Trophoblast cell (in vitro differentiated cells and primary cell): Measurements from ENCODE around the gene HOXB3.

Experiments used
- DNase-seq, 2 donors: peaks; one replicate each; pipeline ENCODE4 v3.0.0-alpha.2; 2016
- H2AFZ ChIP-seq: 2 replicates; pipeline ENCODE4 v1.6.1; 2013; ENCODE audit warnings: low read length, moderate library complexity, mild to moderate bottlenecking; ENCODE audit not compliant: insufficient read depth, poor library complexity
- H2AK5ac ChIP-seq: 2 replicates; pipeline ENCODE4 v1.6.1; 2013; ENCODE audit warnings: mild to moderate bottlenecking, low read length
- H2BK120ac ChIP-seq: 2 replicates; pipeline ENCODE4 v1.6.1; 2013; ENCODE audit warnings: low read length, mild to moderate bottlenecking, moderate library complexity; ENCODE audit not compliant: insufficient read depth, poor library complexity
- H2BK12ac ChIP-seq: 2 replicates; pipeline ENCODE4 v1.6.1; 2013; ENCODE audit warnings: mild to moderate bottlenecking, low read length, moderate library complexity
- H2BK5ac ChIP-seq: 2 replicates; pipeline ENCODE4 v1.6.1; 2013; ENCODE audit warnings: low read length, low read depth, moderate library complexity, mild to moderate bottlenecking; ENCODE audit not compliant: poor library complexity
- H3K14ac ChIP-seq: 2 replicates; pipeline ENCODE4 v1.6.1; 2013; ENCODE audit warnings: mild to moderate bottlenecking, low read length
- H3K18ac ChIP-seq: 2 replicates; pipeline ENCODE4 v1.6.1; 2013; ENCODE audit warnings: mild to moderate bottlenecking, low read length
- H3K23ac ChIP-seq: 2 replicates; pipeline ENCODE4 v1.6.1; 2013; ENCODE audit warnings: low read length
- H3K27ac ChIP-seq: 2 replicates; pipeline ENCODE4 v1.5.1; 2013; ENCODE audit warnings: low read depth, mild to moderate bottlenecking, inconsistent platforms, low read length, moderate library complexity
- H3K27me3 ChIP-seq: 2 replicates; pipeline ENCODE4 v1.6.1; 2013; ENCODE audit warnings: inconsistent platforms, mild to moderate bottlenecking, low read length, moderate library complexity; ENCODE audit not compliant: insufficient read depth
- H3K36me3 ChIP-seq, 2 experiments: 1 replicate in 1 of 2; 2 replicates in 1 of 2; pipeline ENCODE4 v1.6.1; 2013; ENCODE audit warnings: low read length in 2 of 2, mild to moderate bottlenecking in 2 of 2, moderate library complexity in 1 of 2; ENCODE audit not compliant: insufficient read depth in 2 of 2, control insufficient read depth in 1 of 2
- H3K4ac ChIP-seq: 2 replicates; pipeline ENCODE4 v1.6.1; 2013; ENCODE audit warnings: low read depth, mild to moderate bottlenecking, low read length, moderate library complexity
- H3K4me1 ChIP-seq, 2 experiments: 1 replicate in 1 of 2; 2 replicates in 1 of 2; pipeline ENCODE4 v1.6.1; 2013; ENCODE audit warnings: low read length in 2 of 2, mild to moderate bottlenecking in 2 of 2, moderate library complexity in 1 of 2; ENCODE audit not compliant: insufficient read depth in 2 of 2, control insufficient read depth in 1 of 2
- H3K4me2 ChIP-seq: 2 replicates; pipeline ENCODE4 v1.6.1; 2013; ENCODE audit warnings: inconsistent platforms, mild to moderate bottlenecking, low read length, moderate library complexity
- H3K4me3 ChIP-seq: 2 replicates; pipeline ENCODE4 v1.5.1; 2013; ENCODE audit warnings: mild to moderate bottlenecking, low read depth, low read length, inconsistent platforms
- H3K79me1 ChIP-seq: one replicate; pipeline ENCODE4 v1.6.1; 2013; ENCODE audit warnings: low read length
- H3K79me2 ChIP-seq: 2 replicates; pipeline ENCODE4 v1.6.1; 2013; ENCODE audit warnings: low read length, mild to moderate bottlenecking; ENCODE audit not compliant: control insufficient read depth, insufficient read depth, poor library complexity
- H3K9ac ChIP-seq: 2 replicates; pipeline ENCODE4 v1.6.1; 2013; ENCODE audit warnings: mild to moderate bottlenecking, low read length
- H3K9me3 ChIP-seq: 2 replicates; pipeline ENCODE4 v1.6.1; 2013; ENCODE audit warnings: low read depth, mild to moderate bottlenecking, control low read depth, inconsistent platforms, low read length; ENCODE audit not compliant: insufficient read depth
- H4K12ac ChIP-seq: 2 replicates; pipeline ENCODE4 v1.6.1; 2013; ENCODE audit warnings: low read depth, mild to moderate bottlenecking, low read length, moderate library complexity
- H4K8ac ChIP-seq: 2 replicates; pipeline ENCODE4 v1.6.1; 2013; ENCODE audit warnings: low read depth, mild to moderate bottlenecking, low read length, moderate library complexity
- H4K91ac ChIP-seq: one replicate; pipeline ENCODE4 v1.6.1; 2013; ENCODE audit warnings: low read depth, mild to moderate bottlenecking, low read length, moderate library complexity
- WGBS: extraction: QIAGEN DNeasy Blood & Tissue Kit; methylation state at CpG from one replicate; pipeline ENCODE4 v1.1.7; 2013; ENCODE audit warnings: missing lambda C conversion rate; ENCODE audit not compliant: insufficient read length, insufficient coverage; ENCODE audit errors: extremely low coverage; 5-methylcytosine and 5-hydroxymethylcytosine counted together

HOXB3 gene

DNA sequence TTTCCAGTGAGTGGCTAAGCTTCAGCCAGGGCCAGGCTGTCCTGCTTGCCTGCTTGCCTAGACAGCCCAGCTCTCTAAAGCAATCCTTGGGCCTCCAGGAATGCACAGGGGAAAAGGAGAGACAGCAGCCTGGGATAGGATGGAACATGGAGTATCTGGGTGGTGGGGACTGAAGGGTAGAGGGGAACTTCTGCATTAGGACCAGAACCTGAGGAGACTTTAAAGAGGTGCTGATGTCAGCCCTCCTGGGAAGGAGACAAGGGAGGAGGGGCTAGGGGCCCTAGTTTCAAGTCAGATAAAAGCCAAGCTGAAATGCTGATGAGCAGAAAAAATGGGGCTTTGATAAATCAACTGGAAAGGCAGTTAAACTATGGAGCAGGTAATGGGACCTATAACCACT is 19.0 kb upstream of the HOXB3 start:
- no peak overlapping the region for H2BK120ac ChIP-seq
- no peak overlapping the region for H4K12ac ChIP-seq
- peak in 1 of 2 donors; percentile 5 for DNase-seq
- no peak overlapping the region for H3K4me3 ChIP-seq
- peaks cover 2% of the 10 kb centered on the region for H3K9me3 ChIP-seq
- H3K79me1 ChIP-seq, result peaks cover 17% of the 10 kb centered on the region
- no peak overlapping the region for H3K23ac ChIP-seq
- H3K4me2 ChIP-seq, result no peak overlapping the region
- H3K27ac ChIP-seq, result no peak overlapping the region
- no peak overlapping the region for H4K8ac ChIP-seq
- H2BK5ac ChIP-seq, result no peak overlapping the region
- peaks cover 10 to 12% of the 10 kb centered on the region in 2 experiments for H3K4me1 ChIP-seq
- no peak overlapping the region for H2AK5ac ChIP-seq
- no peak overlapping the region for H4K91ac ChIP-seq
- peaks cover 5% of the 10 kb centered on the region for H3K79me2 ChIP-seq
- H3K9ac ChIP-seq, result no peak overlapping the region
- H2BK12ac ChIP-seq, result no peak overlapping the region
- H3K27me3 ChIP-seq, result peaks cover 34% of the 10 kb centered on the region
- no peak overlapping the region for H3K14ac ChIP-seq
- H3K36me3 ChIP-seq, result no peaks in the 10 kb centered on the region
- no peak overlapping the region for H2AFZ ChIP-seq
- no peak overlapping the region for H3K4ac ChIP-seq
- no peak overlapping the region for H3K18ac ChIP-seq

DNA sequence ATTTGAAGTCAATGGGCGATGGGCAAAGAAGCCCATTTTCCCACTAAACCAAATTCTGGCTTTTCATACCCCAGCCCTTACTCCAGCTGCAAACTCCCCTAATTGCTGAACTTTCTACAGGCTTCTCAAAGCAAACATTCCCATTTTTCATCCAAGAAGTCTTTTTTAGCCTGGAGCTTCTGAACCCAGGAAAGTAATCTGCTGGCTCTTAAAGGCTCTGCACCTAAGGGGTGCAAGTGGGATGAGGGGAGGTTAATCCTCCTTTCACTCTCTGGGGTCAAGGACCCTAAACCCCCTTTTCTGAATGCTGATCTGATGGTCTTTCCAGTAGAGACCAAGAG is 18.4 kb upstream of the HOXB3 start:
- Histone ChIP-seq H4K8ac (no peak overlapping the region), H3K18ac (no peak overlapping the region)
- no CpG with 5 or more reads among the region's 1 CpG for WGBS

DNA sequence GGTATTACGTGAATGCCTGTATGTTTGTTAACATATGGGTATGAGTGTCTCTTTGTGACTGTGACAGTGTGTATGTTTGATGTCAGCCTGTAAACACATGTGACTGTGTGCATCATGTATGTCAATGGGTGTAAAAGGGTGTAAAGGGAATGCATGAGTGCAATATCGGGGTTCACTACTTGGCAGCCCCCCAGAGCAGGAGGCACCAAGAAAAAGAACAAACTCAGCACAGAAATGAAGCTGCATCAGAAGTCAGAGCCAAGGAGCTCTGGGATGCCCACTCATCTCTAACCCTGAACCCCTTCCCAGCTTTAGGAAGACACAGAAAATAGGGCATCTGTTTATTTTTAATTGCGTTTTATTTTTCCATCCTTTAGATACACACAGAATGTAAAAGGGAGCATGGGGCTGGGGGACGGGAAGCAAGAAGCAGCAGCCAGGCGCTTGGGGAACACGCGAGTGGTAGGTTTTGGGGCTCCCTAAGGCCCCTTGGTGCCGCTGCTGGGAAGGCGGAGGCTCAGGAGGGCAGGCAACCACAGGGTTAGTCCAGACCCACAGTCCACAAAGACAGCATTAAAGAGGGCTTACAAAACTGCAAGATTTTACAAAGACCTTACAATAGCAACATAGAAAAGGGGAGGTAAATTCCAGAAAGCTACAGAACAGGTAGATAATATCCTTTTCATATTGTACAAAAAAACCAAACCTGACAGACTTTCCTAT is 17.0 kb upstream of the HOXB3 start:
- Histone ChIP-seq H3K4me1 (peaks cover 13 to 16% of the 10 kb centered on the region in 2 experiments), H2AFZ (no peak overlapping the region), H4K8ac (no peak overlapping the region), H2AK5ac (no peak overlapping the region), H3K18ac (no peak overlapping the region), H4K12ac (no peak overlapping the region), H3K4ac (no peak overlapping the region), H3K27ac (no peak overlapping the region), H3K79me2 (peaks cover 5% of the 10 kb centered on the region), H3K4me2 (no peak overlapping the region), H4K91ac (no peak overlapping the region), H3K27me3 (peaks cover 37% of the 10 kb centered on the region), H3K4me3 (no peak overlapping the region), H3K79me1 (peaks cover 17% of the 10 kb centered on the region), H2BK12ac (no peak overlapping the region), H2BK120ac (no peak overlapping the region), H3K14ac (no peak overlapping the region), H3K9ac (no peak overlapping the region), H3K23ac (no peak overlapping the region), H3K9me3 (peaks cover 2% of the 10 kb centered on the region), H2BK5ac (no peak overlapping the region), H3K36me3 (no peaks in the 10 kb centered on the region)
- DNase-seq, result no peak
- WGBS, result no CpG with 5 or more reads among the region's 9 CpGs

More for the DNA sequence above, 18.4 kb upstream of the HOXB3 start:
- Histone ChIP-seq H3K27ac (no peak overlapping the region), H2AK5ac (no peak overlapping the region), H2BK120ac (no peak overlapping the region), H3K14ac (no peak overlapping the region), H3K9me3 (peaks cover 2% of the 10 kb centered on the region), H3K79me1 (peaks cover 17% of the 10 kb centered on the region), H4K91ac (no peak overlapping the region), H2AFZ (no peak overlapping the region), H3K4me2 (no peak overlapping the region), H2BK12ac (no peak overlapping the region), H3K9ac (no peak overlapping the region), H2BK5ac (no peak overlapping the region), H3K4me3 (no peak overlapping the region), H3K79me2 (peaks cover 5% of the 10 kb centered on the region), H3K23ac (no peak overlapping the region), H3K36me3 (no peaks in the 10 kb centered on the region), H3K27me3 (peaks cover 36% of the 10 kb centered on the region), H3K4me1 (peaks cover 14 to 15% of the 10 kb centered on the region in 2 experiments), H3K4ac (no peak overlapping the region), H4K12ac (no peak overlapping the region)
- DNase-seq, result no peak

DNA sequence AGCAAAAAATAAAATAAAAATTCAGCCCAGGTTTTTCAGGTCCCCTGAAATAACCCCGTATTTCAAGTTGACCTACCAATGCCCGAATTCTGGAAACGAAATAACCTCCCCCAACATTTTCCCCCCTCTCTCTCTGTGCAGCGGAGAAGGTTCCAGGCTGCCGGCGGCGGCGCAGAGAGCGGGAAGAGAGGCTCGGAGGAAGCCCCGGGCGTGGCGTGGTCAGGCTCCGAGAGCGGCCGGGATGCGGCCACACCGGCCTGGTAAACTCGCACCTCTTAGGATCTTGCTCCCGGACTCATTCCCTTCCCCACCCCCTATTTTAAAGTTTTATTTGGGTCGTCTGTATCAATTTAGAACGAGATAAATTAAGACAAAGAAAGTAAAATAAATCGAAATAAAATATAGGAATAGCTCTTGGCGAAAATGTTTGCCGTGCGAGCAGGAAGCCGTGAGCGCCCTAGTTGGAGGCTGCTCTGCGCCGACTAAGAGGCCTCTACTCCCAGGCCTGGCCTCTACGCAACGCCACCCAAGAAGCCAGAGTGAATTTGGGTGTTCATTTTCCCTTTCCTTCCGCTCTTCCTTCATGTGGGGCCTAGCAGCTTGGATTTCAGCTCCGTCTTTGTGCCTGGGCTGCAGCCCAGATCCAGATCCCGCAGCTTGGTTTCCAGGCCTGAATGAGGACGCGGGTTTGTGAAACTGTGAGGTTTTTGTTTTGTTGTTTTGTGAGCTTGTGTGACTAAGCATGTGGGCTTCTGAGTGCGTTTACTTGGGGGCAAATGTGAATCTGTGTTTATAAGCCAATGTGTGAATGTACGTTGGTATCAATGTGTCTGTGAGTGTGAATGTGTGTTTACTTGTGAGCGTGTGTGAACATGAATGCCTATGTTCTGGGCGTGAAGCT is 16.2 kb upstream of the HOXB3 start:
- no peak for DNase-seq
- H3K9ac ChIP-seq, result no peak overlapping the region
- no peak overlapping the region for H2AFZ ChIP-seq
- H4K8ac ChIP-seq, result no peak overlapping the region
- no peak overlapping the region for H2BK5ac ChIP-seq
- no peak overlapping the region for H2AK5ac ChIP-seq
- peaks cover 42% of the 10 kb centered on the region for H3K27me3 ChIP-seq
- H3K4me1 ChIP-seq, result peaks cover 14 to 19% of the 10 kb centered on the region in 2 experiments
- H3K79me2 ChIP-seq, result peaks cover 5% of the 10 kb centered on the region
- H3K23ac ChIP-seq, result no peak overlapping the region
- H4K12ac ChIP-seq, result no peak overlapping the region
- H4K91ac ChIP-seq, result no peak overlapping the region
- no peak overlapping the region for H2BK120ac ChIP-seq
- H3K4ac ChIP-seq, result no peak overlapping the region
- H3K36me3 ChIP-seq, result no peaks in the 10 kb centered on the region
- H3K79me1 ChIP-seq, result peaks cover 13% of the 10 kb centered on the region
- no peak overlapping the region for H3K4me2 ChIP-seq
- H3K4me3 ChIP-seq, result peak overlapping the region; percentile 39
- peaks cover 2% of the 10 kb centered on the region for H3K9me3 ChIP-seq
- H3K18ac ChIP-seq, result no peak overlapping the region
- H3K27ac ChIP-seq, result no peak overlapping the region
- peak overlapping the region; percentile 16 for H2BK12ac ChIP-seq
- WGBS, result no CpG with 5 or more reads among the region's 41 CpGs
- H3K14ac ChIP-seq, result no peak overlapping the region
